WTC11 (cell line): Measurements from ENCODE around the gene SSH3. TPM values are rescaled to one million over a fixed set of nuclear protein-coding genes. Genes with fewer than 3 reads are reported as not detected.
A peak's percentile ranks its signal among the peaks of the same experiment; 100 is the strongest.
"Not testable (repeated sequence)": the region's sequence is repeated elsewhere in the genome, so short reads cannot be mapped to it uniquely, and the experiment has no call there.

ENCODE experiments used
- ATAC-seq: fragments of 200-7000 bp; cut with Tn5 transposase; 2 replicates; pipeline ENCODE4 v1.10.0; 2021; ENCODE audit warnings: mild to moderate bottlenecking, moderate library complexity
- CTCF ChIA-PET: fragments of 300-600 bp; sonication (Branson Sonifier 250); formaldehyde crosslinking; loops from one replicate; lab custom pipeline; 2021; ENCODE audit warnings: antibody characterized with exemption; lab: Charles Lee
- POLR2A ChIA-PET: fragments of 350-600 bp; sonication (Branson Sonifier 250); formaldehyde crosslinking; loops from one replicate; lab custom pipeline; 2021; ENCODE audit warnings: antibody characterized with exemption; lab: Charles Lee
- DNase-seq: peaks from one replicate; pipeline ENCODE4 v3.0.0; 2021; ENCODE audit warnings: low spot score
- H3K27ac Mint-ChIP-seq: 2 replicates; pipeline ENCODE4 v1.8.0; 2021; ENCODE audit warnings: mixed read lengths
- H3K27me3 Mint-ChIP-seq: 2 replicates; pipeline ENCODE4 v1.8.0; 2021; ENCODE audit warnings: low read depth, mild to moderate bottlenecking, moderate library complexity, mixed read lengths
- H3K36me3 Mint-ChIP-seq: 2 replicates; pipeline ENCODE4 v1.8.0; 2021; ENCODE audit warnings: mixed read lengths
- H3K4me1 Mint-ChIP-seq: 2 replicates; pipeline ENCODE4 v1.8.0; 2022; ENCODE audit warnings: mixed read lengths
- H3K4me3 Mint-ChIP-seq: 2 replicates; pipeline ENCODE4 v1.8.0; 2021; ENCODE audit warnings: mild to moderate bottlenecking, moderate library complexity, mixed read lengths
- H3K9me3 Mint-ChIP-seq: 2 replicates; pipeline ENCODE4 v1.8.0; 2021; ENCODE audit warnings: mixed read lengths
- ATF1 ChIP-seq: sonication (generic); formaldehyde crosslinking; IDR thresholded peaks from 2 replicates; pipeline ENCODE4 v1.8.1; 2023; ENCODE audit warnings: mild to moderate bottlenecking, moderate library complexity, missing genetic modification reagents
- CBFB ChIP-seq: sonication (generic); formaldehyde crosslinking; IDR thresholded peaks from 2 replicates; pipeline ENCODE4 v1.8.1; 2022; ENCODE audit warnings: mild to moderate bottlenecking, low read depth, missing genetic modification reagents
- ETV6 ChIP-seq: sonication (generic); formaldehyde crosslinking; IDR thresholded peaks from 2 replicates; pipeline ENCODE4 v1.8.1; 2022; ENCODE audit warnings: mild to moderate bottlenecking, missing genetic modification reagents
- GABPB1 ChIP-seq: sonication (generic); formaldehyde crosslinking; IDR thresholded peaks from 2 replicates; pipeline ENCODE4 v1.8.1; 2023; ENCODE audit warnings: mild to moderate bottlenecking, missing genetic modification reagents
- HMGXB4 ChIP-seq: sonication (generic); formaldehyde crosslinking; IDR thresholded peaks from 2 replicates; pipeline ENCODE4 v1.8.1; 2023; ENCODE audit warnings: mild to moderate bottlenecking, moderate library complexity, missing genetic modification reagents
- NFE2L1 ChIP-seq: sonication (generic); formaldehyde crosslinking; IDR thresholded peaks from 2 replicates; pipeline ENCODE4 v1.8.1; 2023; ENCODE audit warnings: missing genetic modification reagents
- NR1H2 ChIP-seq: sonication (generic); formaldehyde crosslinking; IDR thresholded peaks from 2 replicates; pipeline ENCODE4 v1.9.0; 2021; ENCODE audit warnings: mild to moderate bottlenecking, moderate library complexity, missing genetic modification reagents
- NR2C2 ChIP-seq: sonication (generic); formaldehyde crosslinking; IDR thresholded peaks from 2 replicates; pipeline ENCODE4 v1.8.0; 2022; ENCODE audit warnings: mild to moderate bottlenecking, missing genetic modification reagents
- TCF7 ChIP-seq: sonication (generic); formaldehyde crosslinking; IDR thresholded peaks from 2 replicates; pipeline ENCODE4 v1.8.0; 2022; ENCODE audit warnings: mild to moderate bottlenecking, low read depth, missing genetic modification reagents, moderate library complexity
- ZBTB21 ChIP-seq: sonication (generic); formaldehyde crosslinking; IDR thresholded peaks from 2 replicates; pipeline ENCODE4 v1.8.1; 2023; ENCODE audit warnings: mild to moderate bottlenecking, missing genetic modification reagents, borderline replicate concordance
- ZNF416 ChIP-seq: fragments of 250-450 bp; sonication (Bioruptor Pico); IDR thresholded peaks from 2 replicates; pipeline ENCODE4 v1.9.0; 2021; ENCODE audit warnings: mild to moderate bottlenecking, inconsistent platforms
- total RNA-seq: library from RNA; stranded (reverse); gene quantifications from 3 replicates; pipeline ENCODE4 v1.2.3, GENCODE V29; 2021
- TF ChIP-seq, protein P1 (sequence below): sonication (generic); formaldehyde crosslinking; IDR thresholded peaks from 2 replicates; pipeline ENCODE4 v1.8.1; 2022; ENCODE audit warnings: missing genetic modification reagents, borderline replicate concordance
- TF ChIP-seq, protein P2 (sequence below): fragments of 250-450 bp; sonication (Bioruptor Pico); conservative IDR thresholded peaks from 2 replicates; pipeline ENCODE4 v1.9.0; 2021; ENCODE audit warnings: mild to moderate bottlenecking
- TF ChIP-seq, protein P3 (sequence below): sonication (generic); formaldehyde crosslinking; IDR thresholded peaks from 2 replicates; pipeline ENCODE4 v1.8.0; 2022; ENCODE audit warnings: mild to moderate bottlenecking, missing genetic modification reagents

The SSH3 gene
- total RNA-seq, 1 experiment from 2014 or later, result 42.3 TPM

DNA sequence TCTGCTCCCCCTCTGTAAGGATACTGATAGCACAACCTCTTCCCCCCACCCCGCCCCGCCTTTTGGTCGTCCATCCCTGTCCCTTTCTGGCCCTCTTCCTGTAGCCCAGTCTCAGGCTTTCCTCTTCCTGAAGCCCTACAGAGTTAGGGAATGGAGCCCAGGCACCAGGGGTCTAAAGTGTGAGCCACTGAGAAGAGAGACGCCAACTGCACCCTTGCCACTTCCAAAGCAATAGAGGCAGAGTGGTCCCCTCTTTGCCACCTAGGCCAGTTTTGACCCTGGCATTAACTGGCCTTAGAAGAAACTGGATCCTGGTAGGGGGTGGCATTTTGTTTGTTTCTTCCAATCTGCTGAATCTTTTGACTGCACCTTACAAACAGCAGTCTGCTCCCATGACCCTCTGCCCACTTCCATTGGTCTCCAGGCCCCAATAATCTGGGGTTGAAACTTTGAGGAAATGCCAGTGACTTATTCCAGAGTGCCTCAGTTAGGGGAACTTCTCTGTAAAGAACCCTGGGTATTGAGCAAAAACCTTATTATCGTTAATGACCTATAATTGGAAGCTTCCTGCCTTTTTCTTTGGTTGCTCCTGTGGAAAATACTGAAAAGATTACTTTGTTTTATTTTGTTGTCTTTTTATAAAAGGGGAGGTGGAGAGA, 46.7 kb upstream of the SSH3 start:
- H3K4me1 Mint-ChIP-seq, result no peaks in the 10 kb centered on the region

GRCh38 chr11:67260406-67260805, 42.9 kb upstream of the SSH3 start:
- no peak for TF ChIP-seq NR1H2 (CRISPR knock-in tag)
- no peak for TF ChIP-seq ETV6 (CRISPR knock-in tag)
- TF ChIP-seq, protein P1, sequence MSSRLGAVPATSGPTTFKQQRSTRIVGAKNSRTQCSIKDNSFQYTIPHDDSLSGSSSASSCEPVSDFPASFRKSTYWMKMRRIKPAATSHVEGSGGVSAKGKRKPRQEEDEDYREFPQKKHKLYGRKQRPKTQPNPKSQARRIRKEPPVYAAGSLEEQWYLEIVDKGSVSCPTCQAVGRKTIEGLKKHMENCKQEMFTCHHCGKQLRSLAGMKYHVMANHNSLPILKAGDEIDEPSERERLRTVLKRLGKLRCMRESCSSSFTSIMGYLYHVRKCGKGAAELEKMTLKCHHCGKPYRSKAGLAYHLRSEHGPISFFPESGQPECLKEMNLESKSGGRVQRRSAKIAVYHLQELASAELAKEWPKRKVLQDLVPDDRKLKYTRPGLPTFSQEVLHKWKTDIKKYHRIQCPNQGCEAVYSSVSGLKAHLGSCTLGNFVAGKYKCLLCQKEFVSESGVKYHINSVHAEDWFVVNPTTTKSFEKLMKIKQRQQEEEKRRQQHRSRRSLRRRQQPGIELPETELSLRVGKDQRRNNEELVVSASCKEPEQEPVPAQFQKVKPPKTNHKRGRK (CRISPR knock-in tag), result no peak
- no peak for TF ChIP-seq TCF7 (CRISPR knock-in tag)
- TF ChIP-seq GABPB1, result no peak
- no peak for TF ChIP-seq ZBTB21 (CRISPR knock-in tag)
- no peak for ATAC-seq
- no peak for DNase-seq
- CTCF ChIA-PET, result no interaction called here
- Mint-ChIP-seq H3K27ac (no peak overlapping the region), H3K9me3 (no peaks in the 10 kb centered on the region), H3K27me3 (peaks cover 30% of the 10 kb centered on the region), H3K4me1 (peaks cover 15% of the 10 kb centered on the region), H3K36me3 (peaks cover 13% of the 10 kb centered on the region), H3K4me3 (peak overlapping the region; percentile 69)
- POLR2A ChIA-PET, result no interaction called here

More for the DNA sequence above, 46.7 kb upstream of the SSH3 start:
- H3K4me3 Mint-ChIP-seq, result no peak overlapping the region
- peaks cover 9% of the 10 kb centered on the region for H3K27me3 Mint-ChIP-seq
- no peaks in the 10 kb centered on the region for H3K9me3 Mint-ChIP-seq
- H3K27ac Mint-ChIP-seq, result peak overlapping the region; percentile 53; the same call in 1 of the 2 replicates
- CTCF ChIA-PET, result interaction anchor here (1.0 kb wide), 1 partner anchor 176 kb away, joined by 3 read pairs; no protein-coding TSS in a partner anchor
- ATAC-seq (no peak), DNase-seq (no peak)
- H3K36me3 Mint-ChIP-seq, result peaks cover 51% of the 10 kb centered on the region
- POLR2A ChIA-PET, result no interaction called here
- TF ChIP-seq ZNF416 (CRISPR knock-in tag), result no peak
- no peak for TF ChIP-seq NR2C2 (CRISPR knock-in tag)
- no peak for TF ChIP-seq HMGXB4
- TF ChIP-seq, protein P2, sequence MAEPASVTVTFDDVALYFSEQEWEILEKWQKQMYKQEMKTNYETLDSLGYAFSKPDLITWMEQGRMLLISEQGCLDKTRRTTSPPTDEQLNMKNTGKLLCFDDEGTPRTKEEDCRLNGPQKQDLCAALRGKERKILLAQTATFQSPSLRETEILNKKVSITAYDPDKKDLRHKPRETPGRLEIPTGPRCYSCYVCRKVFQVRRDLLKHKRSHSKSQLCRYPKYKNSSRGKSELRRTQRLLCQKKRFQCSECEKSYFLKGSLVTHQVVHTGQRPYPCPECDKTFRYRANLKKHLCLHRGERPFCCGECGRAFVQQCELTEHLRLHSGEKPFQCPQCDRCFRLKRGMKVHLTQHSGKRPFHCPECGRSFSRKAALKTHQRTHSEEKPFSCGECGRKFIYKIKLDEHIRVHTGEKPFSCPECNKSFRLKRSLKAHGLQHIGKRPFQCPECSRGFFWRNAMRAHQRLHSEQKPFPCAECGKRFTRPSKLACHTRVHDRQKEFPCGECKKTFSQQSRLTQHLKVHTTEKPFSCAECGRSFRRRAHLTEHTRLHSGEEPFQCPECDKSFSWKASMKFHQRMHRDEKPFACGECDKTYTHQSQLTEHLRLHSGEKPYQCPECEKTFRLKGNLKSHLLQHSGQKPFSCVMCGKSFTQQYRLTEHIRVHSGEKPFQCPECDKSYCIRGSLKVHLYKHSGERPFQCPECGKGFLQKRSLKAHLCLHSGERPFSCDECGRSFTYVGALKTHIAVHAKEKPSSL (CRISPR knock-in tag), result no peak
- TF ChIP-seq ATF1, result no peak
- TF ChIP-seq NFE2L1 (CRISPR knock-in tag), result no peak

DNA sequence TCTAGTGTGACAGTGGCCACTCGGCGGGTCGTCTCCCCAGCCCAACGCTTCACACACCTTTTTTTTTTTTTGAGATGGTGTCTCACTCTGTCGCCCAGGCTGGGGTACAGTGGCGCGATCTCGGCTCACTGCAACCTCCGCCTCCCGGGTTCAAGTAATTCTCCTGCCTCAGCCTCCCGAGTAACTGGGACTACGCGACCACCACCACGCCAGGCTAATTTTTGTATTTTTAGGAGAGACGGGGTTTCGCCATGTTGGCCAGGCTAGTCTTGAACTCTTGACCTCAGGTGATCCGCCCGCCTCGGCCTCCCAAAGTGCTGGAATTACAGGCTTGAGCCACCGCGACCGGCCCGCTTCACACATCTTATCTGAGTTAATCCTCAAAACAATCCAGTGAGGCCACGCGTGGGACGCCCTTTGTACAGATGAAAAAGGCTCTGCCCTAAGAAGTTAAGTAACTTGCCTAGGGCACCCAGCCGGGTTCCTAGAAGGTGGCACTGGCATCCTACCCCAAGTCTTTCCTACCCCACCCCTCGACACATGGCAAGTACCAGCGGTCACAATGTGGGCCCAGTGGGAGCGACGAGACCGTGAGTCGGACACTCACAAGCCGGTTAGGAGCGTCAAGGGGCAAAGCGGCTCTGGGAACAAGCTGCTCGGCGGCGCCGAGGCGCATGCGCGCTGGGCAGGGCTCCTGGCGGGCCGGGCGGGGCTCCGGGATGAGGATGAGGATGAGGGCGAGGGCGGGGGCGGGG, 42.3 kb upstream of the SSH3 start:
- ATAC-seq, result peak; percentile 15
- ChIA-PET CTCF (interaction anchor here (0.6 to 4.6 kb wide), 38 partner anchors 7 to 872 kb away, joined by 3 to 122 read pairs (median 7); partner anchors contain the start of genes ANKRD13D, KDM2A, POLD4 and PPP1CA), POLR2A (interaction anchor here (1.2 to 1.5 kb wide), 2 partner anchors 21 to 42 kb away, joined by 3 to 5 read pairs; no protein-coding TSS in a partner anchor)
- DNase-seq, result peak; percentile 83
- not testable (repeated sequence) for H3K9me3 Mint-ChIP-seq, H3K27ac Mint-ChIP-seq, H3K36me3 Mint-ChIP-seq
- Mint-ChIP-seq H3K4me3 (peak overlapping the region; percentile 69), H3K27me3 (peaks cover 34% of the 10 kb centered on the region), H3K4me1 (peaks cover 18% of the 10 kb centered on the region)
- TF ChIP-seq CBFB (CRISPR knock-in tag), result 0 out of 2 replicates have a peak, but pooled peaks have one; percentile 28
- TF ChIP-seq, protein P3, sequence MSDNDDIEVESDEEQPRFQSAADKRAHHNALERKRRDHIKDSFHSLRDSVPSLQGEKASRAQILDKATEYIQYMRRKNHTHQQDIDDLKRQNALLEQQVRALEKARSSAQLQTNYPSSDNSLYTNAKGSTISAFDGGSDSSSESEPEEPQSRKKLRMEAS (CRISPR knock-in tag), result 0 out of 2 replicates have a peak, but pooled peaks have one; percentile 17
